Duodenal mucosa (tissue), 2 donors: Measurements from ENCODE around the gene SH2D3C.
A peak's percentile ranks its signal among the peaks of the same experiment; 100 is the strongest.

ENCODE experiments used
- H3K27ac ChIP-seq: one replicate; pipeline ENCODE4 v1.7.0; 2013; ENCODE audit warnings: low read depth, low read length
- H3K27me3 ChIP-seq, 2 donors: one replicate each; pipeline ENCODE4 v1.7.0; 2013; ENCODE audit warnings: low read length in 2 of 2, control low read depth in 1 of 2; ENCODE audit not compliant: insufficient read depth in 2 of 2, control insufficient read depth in 1 of 2
- H3K36me3 ChIP-seq, 2 donors: one replicate each; pipeline ENCODE4 v1.7.0; 2013; ENCODE audit warnings: low read length in 2 of 2, control low read depth in 1 of 2; ENCODE audit not compliant: insufficient read depth in 2 of 2, control insufficient read depth in 1 of 2
- H3K4me1 ChIP-seq, 2 donors: one replicate each; pipeline ENCODE4 v1.7.0; 2013; ENCODE audit warnings: low read length in 2 of 2, control low read depth in 1 of 2; ENCODE audit not compliant: insufficient read depth in 2 of 2, control insufficient read depth in 1 of 2
- H3K4me3 ChIP-seq, 2 donors: one replicate each; pipeline ENCODE4 v1.7.0; 2013; ENCODE audit warnings: low read length in 2 of 2, low read depth in 1 of 2
- H3K9ac ChIP-seq, 2 donors: one replicate each; pipeline ENCODE4 v1.7.0; 2013; ENCODE audit warnings: low read length in 2 of 2, low read depth in 1 of 2
- H3K9me3 ChIP-seq, 2 donors: one replicate each; pipeline ENCODE4 v1.7.0; 2013; ENCODE audit warnings: low read length in 2 of 2, control low read depth in 1 of 2; ENCODE audit not compliant: control insufficient read depth in 1 of 2

The SH2D3C gene

GRCh38 chr9:127806871-127807270 is 28.4 kb upstream of the SH2D3C start:
- peaks cover 28 to 32% of the 10 kb centered on the region in 2 donors for H3K4me1 ChIP-seq
- no peak overlapping the region for H3K9ac ChIP-seq
- H3K4me3 ChIP-seq, result no peak overlapping the region
- H3K27me3 ChIP-seq, result no peaks in the 10 kb centered on the region
- no peak overlapping the region for H3K27ac ChIP-seq
- no peaks in the 10 kb centered on the region for H3K9me3 ChIP-seq
- peaks cover 5 to 32% of the 10 kb centered on the region in 2 donors for H3K36me3 ChIP-seq

GRCh38 chr9:127805620-127806019 is 27.2 kb upstream of the SH2D3C start:
- H3K27me3 ChIP-seq, result no peaks in the 10 kb centered on the region
- peaks cover 29 to 36% of the 10 kb centered on the region in 2 donors for H3K4me1 ChIP-seq
- H3K4me3 ChIP-seq, result no peak overlapping the region
- no peak overlapping the region for H3K27ac ChIP-seq
- H3K9ac ChIP-seq, result no peak overlapping the region
- no peaks in the 10 kb centered on the region for H3K9me3 ChIP-seq
- H3K36me3 ChIP-seq, result peaks cover 5 to 32% of the 10 kb centered on the region in 2 donors

GRCh38 chr9:127803507-127804352 is 25.3 kb upstream of the SH2D3C start:
- H3K27ac ChIP-seq, result peak overlapping the region; percentile 85
- no peaks in the 10 kb centered on the region for H3K9me3 ChIP-seq
- H3K9ac ChIP-seq, result peak overlapping the region; percentile 75 to 83
- peak overlapping the region; percentile 69 to 88 for H3K4me3 ChIP-seq
- peaks cover 0 to 26% of the 10 kb centered on the region in 2 donors for H3K36me3 ChIP-seq
- peaks cover 24 to 32% of the 10 kb centered on the region in 2 donors for H3K4me1 ChIP-seq
- no peaks in the 10 kb centered on the region for H3K27me3 ChIP-seq

GRCh38 chr9:127802576-127803443 is 24.3 kb upstream of the SH2D3C start, which contains the start of gene FPGS:
FPGS (plus strand) TSS chr9:127802882; CDS start chr9:127802925, 43 bp downstream.
- Histone ChIP-seq H3K27ac (peak within 1 kb of the TSS; percentile 85), H3K27me3 (no peaks in the 10 kb centered on the region), H3K4me3 (peak within 1 kb of the TSS; percentile 70 to 88), H3K4me1 (peaks cover 32 to 41% of the 10 kb centered on the region in 2 donors), H3K9ac (peak within 1 kb of the TSS; percentile 75 to 83), H3K36me3 (peaks cover 0 to 17% of the 10 kb centered on the region in 2 donors), H3K9me3 (no peaks in the 10 kb centered on the region)

GRCh38 chr9:127801955-127802575 is 23.6 kb upstream of the SH2D3C start:
- Histone ChIP-seq H3K9me3 (no peaks in the 10 kb centered on the region), H3K9ac (peak overlapping the region; percentile 59 to 66), H3K27me3 (no peaks in the 10 kb centered on the region), H3K4me3 (peak overlapping the region; percentile 70 to 74), H3K27ac (peak overlapping the region; percentile 80), H3K4me1 (peaks cover 37 to 47% of the 10 kb centered on the region in 2 donors), H3K36me3 (peaks cover 0 to 9% of the 10 kb centered on the region in 2 donors)

- Histone ChIP-seq H3K4me1 (peaks cover 36 to 41% of the 10 kb centered on the region in 2 donors), H3K27ac (no peak overlapping the region), H3K36me3 (peaks cover 0 to 8% of the 10 kb centered on the region in 2 donors), H3K27me3 (no peaks in the 10 kb centered on the region), H3K4me3 (no peak overlapping the region), H3K9ac (peak overlapping the region; percentile 25 to 37), H3K9me3 (no peaks in the 10 kb centered on the region)
Measured at GRCh38 chr9:127796852-127797370, 18.4 kb upstream of the SH2D3C start.

- H3K4me1 ChIP-seq, result peaks cover 33 to 40% of the 10 kb centered on the region in 2 donors
- H3K27me3 ChIP-seq, result no peaks in the 10 kb centered on the region
- peaks cover 0 to 12% of the 10 kb centered on the region in 2 donors for H3K36me3 ChIP-seq
- H3K9me3 ChIP-seq, result no peaks in the 10 kb centered on the region
- H3K27ac ChIP-seq, result no peak overlapping the region
- no peak overlapping the region for H3K4me3 ChIP-seq
- H3K9ac ChIP-seq, result peak overlapping the region; percentile 25 to 37
Measured at GRCh38 chr9:127796225-127796813, 17.9 kb upstream of the SH2D3C start.

GRCh38 chr9:127794001-127794791 is 15.7 kb upstream of the SH2D3C start:
- peaks cover 32 to 34% of the 10 kb centered on the region in 2 donors for H3K4me1 ChIP-seq
- no peak overlapping the region for H3K27ac ChIP-seq
- H3K4me3 ChIP-seq, result no peak overlapping the region
- no peak overlapping the region for H3K9ac ChIP-seq
- peaks cover 11 to 33% of the 10 kb centered on the region in 2 donors for H3K36me3 ChIP-seq
- H3K27me3 ChIP-seq, result no peaks in the 10 kb centered on the region
- H3K9me3 ChIP-seq, result no peaks in the 10 kb centered on the region
